ENCODE results near the gene ITM2C.
A peak's percentile ranks its signal among the peaks of the same experiment; 100 is the strongest.

Gene ITM2C

GRCh38 chr2:230925879-230926765 is 61.4 kb downstream of the ITM2C start:
- DNase-seq (ENCODE audit: low spot score), result peak; percentile 86

- DNase-seq (ENCODE audit: low spot score), result no peak
Observed at GRCh38 chr2:230927711-230928341, 63.1 kb downstream of the ITM2C start.
